GM12892 (cell line): ENCODE measurements around the gene RTL5.

Source experiments
- POLR2A ChIP-seq: IDR thresholded peaks from 2 replicates; pipeline ENCODE4 v1.6.1; 2011; ENCODE audit warnings: low read depth, low read length, control low read depth
- POLR2AphosphoS5 ChIP-seq: IDR thresholded peaks from 2 replicates; pipeline ENCODE4 v1.6.1; 2011; ENCODE audit warnings: low read depth, low read length, control low read depth
- TAF1 ChIP-seq: IDR thresholded peaks from 2 replicates; pipeline ENCODE4 v1.6.1; 2011; ENCODE audit warnings: low read depth, mild to moderate bottlenecking, control low read depth, low read length, borderline replicate concordance

DNA sequence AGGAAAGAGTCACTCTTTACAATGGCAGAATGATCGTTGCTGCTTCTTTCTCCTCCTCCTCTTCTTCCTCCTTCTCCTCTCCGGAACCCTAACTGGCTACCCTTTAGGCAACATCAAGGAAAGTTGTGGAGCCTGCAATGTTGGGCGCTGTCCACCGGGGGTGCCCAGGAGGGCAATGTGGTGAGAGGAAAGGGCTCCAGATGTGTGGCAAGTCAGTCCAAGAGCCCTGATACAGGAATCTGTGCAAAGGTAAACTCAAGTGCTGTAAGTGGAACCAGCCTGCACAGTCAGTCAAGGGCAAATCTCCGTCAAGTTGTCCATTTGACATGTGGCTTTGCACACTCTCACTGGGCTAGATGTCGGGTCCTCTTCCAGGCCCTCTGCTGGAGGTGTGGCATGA is 2.8 kb downstream of the RTL5 start:
- TF ChIP-seq POLR2A: no peak
- no peak for TF ChIP-seq POLR2AphosphoS5
- TF ChIP-seq TAF1: no peak
